GM12874 (cell line): ENCODE results near the gene ARHGEF5.
"Not testable (repeated sequence)": the region's sequence is repeated elsewhere in the genome, so short reads cannot be mapped to it uniquely, and the experiment has no call there.

Source experiments
- CTCF ChIP-seq: IDR thresholded peaks from 2 replicates; pipeline ENCODE4 v1.5.1; 2011; ENCODE audit warnings: low read depth, mild to moderate bottlenecking, control low read depth, low read length, moderate library complexity; ENCODE audit not compliant: insufficient read depth

Gene ARHGEF5

GRCh38 chr7:144355176-144355822 lies at the start of gene ARHGEF5:
Gene ARHGEF5, plus strand, starts transcription at chr7:144355402. Its CDS starts 7,268 bp downstream, at chr7:144362670.
- TF ChIP-seq CTCF, result not testable (repeated sequence)

DNA sequence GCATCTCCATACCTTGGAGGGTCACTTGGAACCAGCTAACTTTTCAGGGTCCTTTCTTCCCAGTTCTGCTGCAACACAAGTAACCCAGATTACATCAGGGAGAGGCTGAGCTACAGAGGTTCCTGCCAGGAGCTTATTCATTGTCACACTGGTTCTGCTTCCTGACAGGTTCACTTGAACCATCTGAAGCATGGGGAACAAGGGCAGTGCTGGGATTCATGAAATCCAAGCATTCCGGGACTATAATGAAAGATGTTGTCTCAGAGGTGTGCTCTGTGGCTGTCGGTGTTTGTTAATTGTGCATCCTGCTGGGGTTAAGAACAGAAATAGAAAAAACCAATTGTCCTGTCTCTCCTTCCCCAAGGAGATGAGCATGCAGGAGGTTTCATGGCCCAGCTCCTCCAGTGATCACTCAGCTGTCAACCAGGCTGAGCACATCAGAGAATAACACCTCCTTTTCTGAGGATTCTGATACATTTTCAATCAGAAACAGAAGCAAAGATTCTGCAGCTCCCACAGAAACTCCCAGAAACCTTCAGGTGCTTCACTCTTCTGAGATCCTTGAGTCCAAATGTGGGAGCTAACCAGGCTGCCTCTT lies 43.2 kb upstream of the ARHGEF5 start, which contains the start of gene OR2A1:
Gene OR2A1 (plus strand): TSS at position 548 of the 598 bp plus-strand sequence. CDS start 5,706 bp downstream, outside the sequence.
- not testable (repeated sequence) for TF ChIP-seq CTCF

DNA sequence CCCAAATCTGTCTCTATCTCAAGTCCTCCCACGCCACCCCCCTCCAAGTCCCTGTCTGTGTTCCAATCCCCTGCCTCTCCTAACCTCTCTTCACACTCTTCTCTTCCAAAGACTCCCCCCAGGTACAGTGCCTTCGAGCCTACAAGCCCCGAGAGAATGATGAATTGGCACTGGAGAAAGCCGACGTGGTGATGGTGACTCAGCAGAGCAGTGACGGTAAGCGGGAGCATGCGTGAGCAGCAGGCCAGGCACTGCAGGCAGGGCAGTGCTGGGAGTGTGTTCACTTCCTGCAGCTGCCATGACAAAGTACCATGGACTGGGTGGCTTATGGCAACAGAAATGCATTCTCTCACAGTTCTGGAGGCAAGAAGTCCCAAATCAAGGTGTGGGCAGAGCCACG lies 23.4 kb downstream of the ARHGEF5 start:
- no peak for TF ChIP-seq CTCF

GRCh38 chr7:144379776-144380384 lies 24.7 kb downstream of the ARHGEF5 start:
- no peak for TF ChIP-seq CTCF

GRCh38 chr7:144384071-144384470 lies 28.9 kb downstream of the ARHGEF5 start:
- no peak for TF ChIP-seq CTCF

DNA sequence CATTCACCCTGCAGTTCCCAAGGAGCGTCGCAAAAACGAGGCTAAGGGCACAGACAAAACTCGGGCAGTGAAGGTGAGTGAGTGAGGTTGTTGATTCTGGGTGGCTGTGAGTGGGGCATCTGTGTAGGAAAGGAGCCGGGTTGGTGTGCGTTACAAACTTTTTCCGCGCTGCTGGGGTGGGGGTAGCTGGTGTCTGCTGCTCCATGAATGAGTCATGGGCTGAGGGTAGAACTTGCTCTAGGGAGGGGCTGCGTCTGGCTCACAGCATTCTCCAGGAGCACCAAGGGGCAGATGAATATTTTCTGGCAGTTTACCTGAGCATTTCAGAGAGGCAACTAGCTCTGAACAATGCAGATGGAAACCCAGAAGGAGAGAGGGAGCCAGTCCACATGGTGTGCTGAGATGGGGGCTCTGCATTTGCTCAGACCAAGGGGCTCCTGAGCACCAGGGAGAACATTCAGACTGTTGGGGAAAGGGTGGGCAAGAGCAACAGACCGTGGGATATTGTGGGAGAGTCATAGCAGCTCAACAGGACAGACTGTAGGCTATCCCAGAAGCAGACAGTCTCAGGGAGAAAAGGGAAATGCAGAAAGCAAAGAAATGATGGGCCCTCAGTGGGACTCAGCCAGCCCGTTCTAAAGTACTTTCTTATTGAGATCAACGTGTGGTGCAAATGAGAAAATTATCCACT lies 29.5 kb downstream of the ARHGEF5 start:
- no peak for TF ChIP-seq CTCF

DNA sequence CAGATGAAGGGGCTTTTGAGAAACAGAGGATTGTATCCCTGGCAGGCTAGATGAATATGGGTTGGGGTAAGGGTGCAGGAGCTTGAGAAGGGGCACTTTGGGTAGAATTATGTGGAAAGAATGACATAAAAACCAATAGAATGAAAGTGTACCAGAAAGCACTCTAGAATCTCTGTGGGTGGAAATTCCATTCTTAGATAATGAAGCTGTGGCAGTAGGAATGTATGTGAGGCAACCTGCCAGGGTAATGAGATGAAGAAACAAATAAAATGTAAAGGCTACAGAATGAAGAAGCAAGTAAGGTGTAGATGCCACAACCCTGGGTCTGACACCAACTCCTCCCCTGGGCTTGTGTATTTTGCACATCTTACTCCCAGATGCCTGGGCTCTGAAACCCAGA lies 31.5 kb downstream of the ARHGEF5 start:
- TF ChIP-seq CTCF, result no peak
